Muscle layer of colon (tissue), 2 donors: ENCODE results near the gene SPACA6.

Experiments used
- H3K27ac ChIP-seq: one replicate; pipeline ENCODE4 v1.7.0; 2013; ENCODE audit warnings: low read depth, mild to moderate bottlenecking, low read length, moderate library complexity
- H3K27me3 ChIP-seq, 2 donors: one replicate each; pipeline ENCODE4 v1.7.0; 2013; ENCODE audit warnings: low read length in 2 of 2, mild to moderate bottlenecking in 2 of 2; ENCODE audit not compliant: insufficient read depth in 2 of 2, control insufficient read depth in 1 of 2
- H3K36me3 ChIP-seq: one replicate; pipeline ENCODE4 v1.7.0; 2013; ENCODE audit warnings: mild to moderate bottlenecking, low read length; ENCODE audit not compliant: insufficient read depth
- H3K4me1 ChIP-seq: one replicate; pipeline ENCODE4 v1.7.0; 2013; ENCODE audit warnings: mild to moderate bottlenecking, low read length; ENCODE audit not compliant: insufficient read depth
- H3K4me3 ChIP-seq, 2 donors: one replicate each; pipeline ENCODE4 v1.7.0; 2013; ENCODE audit warnings: low read length in 2 of 2, low read depth in 1 of 2, mild to moderate bottlenecking in 1 of 2, moderate library complexity in 1 of 2
- H3K9ac ChIP-seq: one replicate; pipeline ENCODE4 v1.7.0; 2013; ENCODE audit warnings: low read length
- H3K9me3 ChIP-seq: one replicate; pipeline ENCODE4 v1.7.0; 2013; ENCODE audit warnings: mild to moderate bottlenecking, low read length
- donor health status: abdominal sarcoma.
- donor health status: Adenocarcinoma of cecum.

SPACA6 gene

DNA sequence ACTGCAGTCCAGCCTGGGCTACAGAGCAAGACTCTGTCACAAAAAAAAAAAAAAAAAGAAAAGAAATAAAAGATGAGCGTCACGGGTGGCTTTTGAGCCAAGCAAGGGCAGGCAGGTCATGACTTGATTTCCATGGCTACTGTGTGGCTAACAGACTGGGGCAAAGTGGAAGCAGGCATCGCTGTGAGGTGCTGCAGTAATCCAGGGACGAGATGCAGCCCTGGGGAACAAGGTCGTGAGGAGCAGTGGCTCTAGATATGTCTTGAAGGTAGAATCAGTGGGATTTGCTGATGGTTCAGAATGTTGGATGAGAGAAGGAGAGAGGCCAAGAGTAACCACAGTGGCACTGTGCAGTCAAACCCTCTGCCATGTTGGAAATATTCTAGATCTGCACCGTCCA, 16.4 kb downstream of the SPACA6 start:
- Histone ChIP-seq H3K4me1 (peaks cover 9% of the 10 kb centered on the region), H3K9me3 (no peaks in the 10 kb centered on the region), H3K27me3 (peaks cover 0 to 13% of the 10 kb centered on the region in 2 donors), H3K27ac (no peak overlapping the region), H3K9ac (no peak overlapping the region), H3K4me3 (no peak overlapping the region), H3K36me3 (peaks cover 12% of the 10 kb centered on the region)

DNA sequence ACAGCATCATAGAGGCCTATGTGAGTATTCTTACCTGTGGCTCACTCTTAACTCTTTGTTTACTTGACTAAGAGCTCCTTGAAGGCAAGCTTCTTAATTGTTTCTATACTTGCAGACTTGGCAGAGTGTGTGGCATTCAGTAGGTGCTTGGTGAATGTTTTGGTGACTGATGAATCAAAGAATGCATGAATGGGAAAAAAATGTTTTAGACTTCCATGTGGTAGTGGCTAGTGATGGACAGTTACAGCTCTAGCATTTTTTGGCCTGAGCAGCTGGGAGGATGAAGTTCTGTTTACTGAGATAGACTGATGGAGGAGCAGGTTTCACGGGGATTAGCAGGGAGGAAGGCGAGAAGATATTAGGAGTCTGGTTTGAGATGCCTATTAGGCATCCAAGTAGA, 17.0 kb downstream of the SPACA6 start:
- Histone ChIP-seq H3K4me3 (no peak overlapping the region), H3K4me1 (peaks cover 3% of the 10 kb centered on the region), H3K36me3 (peaks cover 10% of the 10 kb centered on the region), H3K9ac (no peak overlapping the region), H3K27me3 (peaks cover 0 to 13% of the 10 kb centered on the region in 2 donors), H3K27ac (no peak overlapping the region), H3K9me3 (no peaks in the 10 kb centered on the region)

- no peak overlapping the region for H3K4me3 ChIP-seq
- no peak overlapping the region for H3K9ac ChIP-seq
- H3K27me3 ChIP-seq, result peaks cover 0 to 19% of the 10 kb centered on the region in 2 donors
Measured at GRCh38 chr19:51711702-51712101, 18.6 kb downstream of the SPACA6 start.

GRCh38 chr19:51712461-51713081, 19.4 kb downstream of the SPACA6 start:
- Histone ChIP-seq H3K9me3 (no peaks in the 10 kb centered on the region), H3K27ac (no peak overlapping the region), H3K4me3 (no peak overlapping the region), H3K27me3 (peaks cover 0 to 19% of the 10 kb centered on the region in 2 donors), H3K9ac (no peak overlapping the region), H3K4me1 (no peaks in the 10 kb centered on the region), H3K36me3 (no peaks in the 10 kb centered on the region)

More at GRCh38 chr19:51711702-51712101, 18.6 kb downstream of the SPACA6 start:
- H3K9me3 ChIP-seq, result no peaks in the 10 kb centered on the region
- peaks cover 5% of the 10 kb centered on the region for H3K36me3 ChIP-seq
- no peaks in the 10 kb centered on the region for H3K4me1 ChIP-seq
- no peak overlapping the region for H3K27ac ChIP-seq

GRCh38 chr19:51713319-51714285, 20.5 kb downstream of the SPACA6 start:
- Histone ChIP-seq H3K27ac (no peak overlapping the region), H3K9ac (no peak overlapping the region), H3K4me3 (no peak overlapping the region), H3K27me3 (peaks cover 0 to 21% of the 10 kb centered on the region in 2 donors), H3K4me1 (no peaks in the 10 kb centered on the region), H3K9me3 (no peaks in the 10 kb centered on the region), H3K36me3 (no peaks in the 10 kb centered on the region)

GRCh38 chr19:51714848-51715247, 21.7 kb downstream of the SPACA6 start:
- Histone ChIP-seq H3K4me1 (no peaks in the 10 kb centered on the region), H3K9me3 (no peaks in the 10 kb centered on the region), H3K27ac (no peak overlapping the region), H3K9ac (no peak overlapping the region), H3K36me3 (no peaks in the 10 kb centered on the region), H3K4me3 (no peak overlapping the region), H3K27me3 (peaks cover 0 to 33% of the 10 kb centered on the region in 2 donors)

GRCh38 chr19:51715850-51716249, 22.7 kb downstream of the SPACA6 start:
- Histone ChIP-seq H3K27me3 (peaks cover 0 to 43% of the 10 kb centered on the region in 2 donors), H3K9me3 (no peaks in the 10 kb centered on the region), H3K27ac (no peak overlapping the region), H3K4me1 (no peaks in the 10 kb centered on the region), H3K36me3 (no peaks in the 10 kb centered on the region), H3K9ac (no peak overlapping the region), H3K4me3 (no peak overlapping the region)

- Histone ChIP-seq H3K27me3 (peaks cover 0 to 53% of the 10 kb centered on the region in 2 donors), H3K4me1 (no peaks in the 10 kb centered on the region), H3K9ac (no peak overlapping the region), H3K4me3 (no peak overlapping the region), H3K27ac (no peak overlapping the region), H3K9me3 (no peaks in the 10 kb centered on the region), H3K36me3 (no peaks in the 10 kb centered on the region)
Measured at GRCh38 chr19:51716925-51717324, 23.8 kb downstream of the SPACA6 start.

- H3K27ac ChIP-seq, result no peak overlapping the region
- H3K9me3 ChIP-seq, result no peaks in the 10 kb centered on the region
- no peaks in the 10 kb centered on the region for H3K4me1 ChIP-seq
- no peak overlapping the region for H3K9ac ChIP-seq
- no peak overlapping the region for H3K4me3 ChIP-seq
- H3K36me3 ChIP-seq, result no peaks in the 10 kb centered on the region
- peaks cover 0 to 50% of the 10 kb centered on the region in 2 donors for H3K27me3 ChIP-seq
Measured at GRCh38 chr19:51719251-51719988, 26.3 kb downstream of the SPACA6 start.

- no peak overlapping the region for H3K27ac ChIP-seq
- no peaks in the 10 kb centered on the region for H3K9me3 ChIP-seq
- peaks cover under 1 to 54% of the 10 kb centered on the region in 2 donors for H3K27me3 ChIP-seq
- H3K36me3 ChIP-seq, result no peaks in the 10 kb centered on the region
- H3K4me1 ChIP-seq, result no peaks in the 10 kb centered on the region
- no peak overlapping the region for H3K4me3 ChIP-seq
- H3K9ac ChIP-seq, result no peak overlapping the region
Measured at GRCh38 chr19:51721905-51722304, 28.8 kb downstream of the SPACA6 start.

GRCh38 chr19:51722492-51722891, 29.4 kb downstream of the SPACA6 start:
- Histone ChIP-seq H3K27ac (no peak overlapping the region), H3K9me3 (no peaks in the 10 kb centered on the region), H3K36me3 (no peaks in the 10 kb centered on the region), H3K9ac (no peak overlapping the region), H3K4me3 (no peak overlapping the region), H3K4me1 (no peaks in the 10 kb centered on the region), H3K27me3 (peaks cover 7 to 60% of the 10 kb centered on the region in 2 donors)
